Keratinocyte (primary cell): ENCODE results near the gene PIGL. TPM values are rescaled to one million over a fixed set of nuclear protein-coding genes. Genes with fewer than 3 reads are reported as not detected.

ENCODE experiments used
- DNase-seq: peaks from one replicate; pipeline ENCODE4 v3.0.0-alpha.2; 2011; ENCODE audit warnings: low read depth, missing footprints, low spot score
- FAIRE-seq: peaks from 2 replicates; lab custom pipeline; 2011; peaks lifted over from hg19 to GRCh38; lab: Jason Lieb, UNC
- H2AFZ ChIP-seq: 2 replicates; pipeline ENCODE4 v1.6.0; 2012; ENCODE audit warnings: low read length, control low read depth, inconsistent platforms; ENCODE audit not compliant: control insufficient read depth
- H3K27ac ChIP-seq: 2 replicates; pipeline ENCODE4 v1.5.1; 2011; ENCODE audit warnings: low read length; ENCODE audit not compliant: control insufficient read depth, insufficient read depth
- H3K27me3 ChIP-seq: 3 replicates; pipeline ENCODE4 v1.6.0; 2011; ENCODE audit warnings: low read length; ENCODE audit not compliant: control insufficient read depth, insufficient read depth; ENCODE audit errors: extremely low read depth
- H3K36me3 ChIP-seq, 2 experiments: 2 replicates in 1 of 2; 3 replicates in 1 of 2; pipeline ENCODE4 v1.5.1; 2011; ENCODE audit warnings: low read length in 2 of 2, mild to moderate bottlenecking in 1 of 2; ENCODE audit not compliant: control insufficient read depth in 2 of 2, insufficient read depth in 2 of 2; ENCODE audit errors: extremely low read depth in 1 of 2
- H3K4me1 ChIP-seq: 3 replicates; pipeline ENCODE4 v1.5.1; 2011; ENCODE audit warnings: low read length; ENCODE audit not compliant: control insufficient read depth, insufficient read depth; ENCODE audit errors: extremely low read depth
- H3K4me2 ChIP-seq: 3 replicates; pipeline ENCODE4 v1.6.0; 2011; ENCODE audit warnings: low read depth, low read length; ENCODE audit not compliant: control insufficient read depth, insufficient read depth; ENCODE audit errors: extremely low read depth
- H3K4me3 ChIP-seq, 3 experiments: fragments of 200-600 bp in 1 of 3; sonication (generic) in 1 of 3; 2 replicates in 2 of 3; 3 replicates in 1 of 3; pipeline ENCODE4 v1.5.1; 2011 to 2016; ENCODE audit warnings: low read length in 3 of 3, mild to moderate bottlenecking in 3 of 3, control low read depth in 2 of 3, inconsistent platforms in 1 of 3, low read depth in 1 of 3, mixed read lengths in 1 of 3, mixed run types in 1 of 3, moderate library complexity in 1 of 3; ENCODE audit not compliant: control insufficient read depth in 2 of 3, insufficient read depth in 2 of 3; ENCODE audit errors: extremely low read depth in 1 of 3
- H3K79me2 ChIP-seq: 2 replicates; pipeline ENCODE4 v1.6.0; 2012; ENCODE audit warnings: low read length; ENCODE audit not compliant: control insufficient read depth, insufficient read depth
- H3K9ac ChIP-seq: 3 replicates; pipeline ENCODE4 v1.6.0; 2011; ENCODE audit warnings: low read length; ENCODE audit not compliant: control insufficient read depth, insufficient read depth; ENCODE audit errors: extremely low read depth
- H3K9me1 ChIP-seq: 3 replicates; pipeline ENCODE4 v1.6.0; 2011; ENCODE audit warnings: low read length; ENCODE audit not compliant: control insufficient read depth, insufficient read depth; ENCODE audit errors: extremely low read depth
- H3K9me3 ChIP-seq: 2 replicates; pipeline ENCODE4 v1.5.1; 2012; ENCODE audit warnings: low read depth, low read length; ENCODE audit not compliant: control insufficient read depth
- H4K20me1 ChIP-seq: 3 replicates; pipeline ENCODE4 v1.6.0; 2011; ENCODE audit warnings: low read length; ENCODE audit not compliant: control insufficient read depth, insufficient read depth; ENCODE audit errors: extremely low read depth
- CTCF ChIP-seq, 3 experiments: IDR thresholded peaks in 1 of 3; conservative IDR thresholded peaks in 1 of 3; optimal IDR thresholded peaks in 1 of 3; 2 replicates in 2 of 3; 3 replicates in 1 of 3; pipeline versions ENCODE3 to v1.5.1; 2011; ENCODE audit warnings: low read length in 3 of 3, mild to moderate bottlenecking in 3 of 3, moderate library complexity in 2 of 3, control low read depth in 1 of 3, inconsistent platforms in 1 of 3; ENCODE audit not compliant: insufficient read depth in 2 of 3; ENCODE audit errors: extremely low read depth in 1 of 3
- EZH2 ChIP-seq: IDR thresholded peaks from one replicate; pipeline ENCODE4 v1.6.1; 2012; ENCODE audit warnings: inconsistent platforms, mild to moderate bottlenecking, low read length, moderate library complexity
- dilution Hi-C: fragments of 300-500 bp; cut with MboI; formaldehyde crosslinking; loops from one replicate; pipeline ENCODE4 v1.7.0; 2020; ENCODE audit warnings: low sequenced_read_pairs; ENCODE audit not compliant: extremely low pct_ligation_motif_present
- polyA plus RNA-seq, 5 experiments: library from polyadenylated mRNA; depleted of rRNA in 3 of 5; stranded (reverse) in 3 of 5; stranded (forward) in 1 of 5; unstranded in 1 of 5; fragments of >200 nt; gene quantifications; 1 replicate in 1 of 5; 2 replicates in 3 of 5; 3 replicates in 1 of 5; pipeline versions ENCODE4 v1.2.1 to v1.2.3, GENCODE V29; 2011 to 2012; ENCODE audit warnings: missing spikeins in 2 of 5, low read depth in 1 of 5, low replicate concordance in 1 of 5

PIGL gene
- polyA plus RNA-seq, 1 donor (not counting 4 experiments of a cell fraction or from before 2014, with no cell fraction given), result 21.5 TPM

DNA sequence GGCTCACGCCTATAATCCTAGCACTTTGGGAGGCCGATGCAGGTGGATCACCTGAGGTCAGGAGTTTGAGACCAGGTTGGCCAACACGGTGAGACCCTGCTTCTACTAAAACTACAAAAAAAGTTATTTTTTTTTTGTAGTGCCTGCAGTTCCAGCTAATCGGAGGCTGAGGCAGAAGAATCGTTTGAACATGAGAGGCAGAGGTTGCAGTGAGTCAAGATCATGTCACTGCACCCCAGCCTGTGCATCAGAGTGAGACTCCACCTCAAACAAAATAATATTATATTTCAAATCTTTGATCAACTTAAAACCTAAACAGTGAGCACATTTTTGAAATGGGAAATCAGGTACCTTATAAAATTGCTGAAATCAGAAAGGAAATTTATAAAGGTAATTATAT lies 38.2 kb upstream of the PIGL start:
- dilution Hi-C loops, result no loop called here
- Histone ChIP-seq H2AFZ (no peak overlapping the region), H3K4me3 (no peak overlapping the region), H3K27me3 (no peaks in the 10 kb centered on the region), H3K9ac (no peak overlapping the region), H4K20me1 (no peaks in the 10 kb centered on the region), H3K9me1 (no peaks in the 10 kb centered on the region), H3K9me3 (no peaks in the 10 kb centered on the region), H3K27ac (no peak overlapping the region), H3K4me1 (peaks cover 3% of the 10 kb centered on the region), H3K36me3 (peaks cover 1 to 3% of the 10 kb centered on the region in 2 experiments), H3K79me2 (peaks cover 70% of the 10 kb centered on the region), H3K4me2 (no peak overlapping the region)
- FAIRE-seq (no peak), DNase-seq (no peak)
- TF ChIP-seq EZH2, result no peak

DNA sequence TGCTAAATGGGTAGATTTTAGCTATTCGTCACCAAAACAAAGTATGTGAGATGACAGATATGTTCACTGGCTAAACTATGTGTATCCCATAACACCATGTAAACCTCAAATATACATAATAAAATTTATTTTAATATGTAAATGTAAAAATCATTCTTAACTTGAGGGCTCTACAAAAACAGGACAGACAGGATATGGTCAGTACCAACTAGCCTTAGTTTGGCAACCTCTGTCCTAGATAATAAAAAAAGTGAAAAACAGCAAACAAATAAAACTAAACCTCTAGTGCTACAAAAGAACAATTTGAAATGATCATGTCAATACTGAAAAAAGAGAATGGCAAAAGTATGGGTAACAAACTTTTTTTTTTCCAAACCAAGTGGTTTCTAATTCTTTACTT lies 35.4 kb upstream of the PIGL start:
- dilution Hi-C loops, result no loop called here
- Histone ChIP-seq H3K4me3 (no peak overlapping the region), H2AFZ (no peak overlapping the region), H3K9ac (no peak overlapping the region), H3K9me3 (no peaks in the 10 kb centered on the region), H3K4me2 (no peak overlapping the region), H3K9me1 (no peaks in the 10 kb centered on the region), H3K79me2 (peaks cover 65% of the 10 kb centered on the region), H3K4me1 (peaks cover 3% of the 10 kb centered on the region), H3K36me3 (peaks cover 3 to 4% of the 10 kb centered on the region in 2 experiments), H4K20me1 (no peaks in the 10 kb centered on the region), H3K27ac (no peak overlapping the region), H3K27me3 (no peaks in the 10 kb centered on the region)
- FAIRE-seq, result no peak
- no peak for DNase-seq
- TF ChIP-seq CTCF (optimal IDR thresholded peaks at IDR 0.05 in 1 of 3, IDR thresholded peaks at IDR 0.05 in 1 of 3, conservative IDR thresholded peaks at IDR 0.05 in 1 of 3; ENCODE audit: extremely low read depth in 1 of 3, insufficient read depth in 2 of 3, low read length in 3 of 3), result no peak
- no peak for TF ChIP-seq EZH2

GRCh38 chr17:16187642-16188041 lies 29.4 kb upstream of the PIGL start:
- Histone ChIP-seq H2AFZ (no peak overlapping the region), H3K9me1 (no peaks in the 10 kb centered on the region), H3K4me1 (peaks cover 20% of the 10 kb centered on the region), H3K9me3 (no peaks in the 10 kb centered on the region), H3K27me3 (no peaks in the 10 kb centered on the region), H4K20me1 (no peaks in the 10 kb centered on the region), H3K9ac (no peak overlapping the region), H3K36me3 (peaks cover 2 to 4% of the 10 kb centered on the region in 2 experiments), H3K79me2 (peaks cover 63% of the 10 kb centered on the region), H3K4me3 (no peak overlapping the region), H3K27ac (no peak overlapping the region), H3K4me2 (no peak overlapping the region)
- no peak for DNase-seq
- FAIRE-seq, result no peak
- dilution Hi-C loops, result no loop called here
- no peak for TF ChIP-seq EZH2
- TF ChIP-seq CTCF (optimal IDR thresholded peaks at IDR 0.05 in 1 of 3, IDR thresholded peaks at IDR 0.05 in 1 of 3, conservative IDR thresholded peaks at IDR 0.05 in 1 of 3; ENCODE audit: extremely low read depth in 1 of 3, insufficient read depth in 2 of 3, low read length in 3 of 3), result no peak
